Measurements from ENCODE around the gene MTUS2.

DNA sequence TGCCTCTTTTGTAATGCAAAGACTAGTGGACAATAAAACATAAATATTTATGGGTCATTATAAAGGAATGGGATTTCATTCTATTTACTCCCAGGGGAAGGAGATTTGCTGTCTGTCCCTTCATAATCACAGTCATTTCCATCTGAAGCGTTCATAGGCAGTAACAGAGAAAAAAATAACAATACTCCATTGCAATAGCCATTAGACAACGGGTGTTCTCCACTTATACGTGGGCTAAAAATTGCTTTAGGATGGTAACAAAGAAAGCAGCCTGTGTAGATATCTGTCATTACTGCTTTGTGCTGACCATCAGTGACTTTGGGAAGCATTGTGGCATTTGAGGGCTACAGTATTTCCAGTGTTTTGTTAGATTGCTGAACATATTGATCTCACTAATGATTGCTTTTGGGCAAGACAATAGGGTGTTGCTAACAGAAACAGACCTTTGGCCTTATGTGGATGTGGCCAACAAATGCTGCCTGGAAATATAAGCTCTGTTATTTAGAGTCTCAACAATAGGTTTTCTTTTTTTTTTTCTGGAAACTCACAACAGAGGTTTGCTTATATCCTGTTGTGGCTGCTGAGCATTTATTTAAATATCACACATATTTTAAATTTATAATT, 355.2 kb downstream of the MTUS2 start:
- TF ChIP-seq, protein P1, sequence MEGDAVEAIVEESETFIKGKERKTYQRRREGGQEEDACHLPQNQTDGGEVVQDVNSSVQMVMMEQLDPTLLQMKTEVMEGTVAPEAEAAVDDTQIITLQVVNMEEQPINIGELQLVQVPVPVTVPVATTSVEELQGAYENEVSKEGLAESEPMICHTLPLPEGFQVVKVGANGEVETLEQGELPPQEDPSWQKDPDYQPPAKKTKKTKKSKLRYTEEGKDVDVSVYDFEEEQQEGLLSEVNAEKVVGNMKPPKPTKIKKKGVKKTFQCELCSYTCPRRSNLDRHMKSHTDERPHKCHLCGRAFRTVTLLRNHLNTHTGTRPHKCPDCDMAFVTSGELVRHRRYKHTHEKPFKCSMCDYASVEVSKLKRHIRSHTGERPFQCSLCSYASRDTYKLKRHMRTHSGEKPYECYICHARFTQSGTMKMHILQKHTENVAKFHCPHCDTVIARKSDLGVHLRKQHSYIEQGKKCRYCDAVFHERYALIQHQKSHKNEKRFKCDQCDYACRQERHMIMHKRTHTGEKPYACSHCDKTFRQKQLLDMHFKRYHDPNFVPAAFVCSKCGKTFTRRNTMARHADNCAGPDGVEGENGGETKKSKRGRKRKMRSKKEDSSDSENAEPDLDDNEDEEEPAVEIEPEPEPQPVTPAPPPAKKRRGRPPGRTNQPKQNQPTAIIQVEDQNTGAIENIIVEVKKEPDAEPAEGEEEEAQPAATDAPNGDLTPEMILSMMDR (IDR thresholded peaks at IDR 0.05), result no peak
- no peak for TF ChIP-seq ZFX (IDR thresholded peaks at IDR 0.05; ENCODE audit: borderline replicate concordance)

All from 22Rv1 (cell line).